Ovary (tissue), 9 donors: Measurements from ENCODE around the gene IGSF9B. TPM values are rescaled to one million over a fixed set of nuclear protein-coding genes. Genes with fewer than 3 reads are reported as not detected.

ENCODE experiments used
- DNase-seq, 5 donors: peaks; one replicate each; pipeline ENCODE4 v3.0.0-alpha.2; 2019 to 2020
- H3K27ac ChIP-seq, 2 donors: fragments of 200-600 bp; one replicate each; pipeline versions ENCODE4 v1.5.1 to v1.8.0; 2019 to 2022
- H3K27me3 ChIP-seq: fragments of 200-600 bp; one replicate; pipeline ENCODE4 v1.8.0; 2022
- H3K36me3 ChIP-seq: fragments of 200-600 bp; sonication (generic); one replicate; pipeline ENCODE4 v1.5.1; 2019
- H3K4me1 ChIP-seq: one replicate; pipeline ENCODE4 v1.8.1; 2013; ENCODE audit warnings: mild to moderate bottlenecking, moderate library complexity; ENCODE audit not compliant: insufficient read depth
- H3K4me3 ChIP-seq: fragments of 200-600 bp; sonication (generic); one replicate; pipeline ENCODE4 v1.5.1; 2017
- H3K9me3 ChIP-seq, 2 donors: fragments of 200-600 bp in 1 of 2; sonication (generic) in 1 of 2; one replicate each; pipeline versions ENCODE4 v1.5.1 to v1.8.1; 2013 to 2019; ENCODE audit warnings: mild to moderate bottlenecking in 1 of 2, moderate library complexity in 1 of 2
- CTCF ChIP-seq, 3 donors: fragments of 450-650 bp in 2 of 3; fragments of 200-600 bp in 1 of 3; IDR thresholded peaks; one replicate each; pipeline versions ENCODE4 v1.5.1 to v1.8.0; 2016 to 2022; ENCODE audit warnings: antibody characterized with exemption in 3 of 3, mild to moderate bottlenecking in 1 of 3
- EP300 ChIP-seq: sonication (generic); formaldehyde crosslinking; IDR thresholded peaks from one replicate; pipeline ENCODE4 v1.6.1; 2017; ENCODE audit warnings: antibody characterized with exemption
- POLR2A ChIP-seq: fragments of 450-650 bp; IDR thresholded peaks from one replicate; pipeline ENCODE4 v1.6.1; 2017; ENCODE audit warnings: antibody characterized with exemption, mild to moderate bottlenecking, moderate library complexity
- WGBS, 3 donors: extraction: QIAGEN DNeasy Blood & Tissue Kit in 1 of 3; methylation state at CpG; one replicate each; pipeline versions ENCODE4 v1.1.5 to v1.1.7; 2013 to 2017; 5-methylcytosine and 5-hydroxymethylcytosine counted together
- intact Hi-C, 4 donors: fragments of 100-400 bp; cut with DNase I; formaldehyde crosslinking; loops; one replicate each; pipeline versions ENCODE4 v1.11.0 to v1.15.1; 2022 to 2023
- polyA plus RNA-seq, 2 donors: library from polyadenylated mRNA; stranded (reverse); fragments of 200-250 nt in 1 of 2; fragments of 350-450 nt in 1 of 2; fragmentation: Illumina TruSeq in 1 of 2; extraction: RNeasy Lipid Tissue Mini Kit (QIAGEN cat#74804) in 1 of 2; gene quantifications; one replicate each; pipeline ENCODE4 v1.2.3, GENCODE V29; 2013 to 2014
- total RNA-seq, 7 donors: library from RNA; depleted of rRNA in 2 of 7; stranded (reverse); fragments of >200 nt in 2 of 7; fragmentation: NEBNext Ultra II Directional in 3 of 7; extraction: Animal tissue kit (Norgen Biotek cat#: 25700) in 3 of 7; gene quantifications; one replicate each; pipeline versions ENCODE4 v1.1.0 to v1.2.4, GENCODE V29; 2016 to 2023
- donor health status: DM: no; HTN: no; CAD: no; lungs with moderate emphysema.
- donor health status: DM: no; HTN: no; CAD: no.
- donor health status: Bipolar disorder and iron deficiency.
- donor health status: DM: yes; HTN: yes; CAD: no.
- donor health status: DM: no; HTN: no; CAD: no.
- donor health status: DM: yes; HTN: yes; CAD: no.

Gene IGSF9B
- total and polyA plus RNA-seq, 9 donors: 0.48 to 15.4 (median 4.7) TPM

DNA sequence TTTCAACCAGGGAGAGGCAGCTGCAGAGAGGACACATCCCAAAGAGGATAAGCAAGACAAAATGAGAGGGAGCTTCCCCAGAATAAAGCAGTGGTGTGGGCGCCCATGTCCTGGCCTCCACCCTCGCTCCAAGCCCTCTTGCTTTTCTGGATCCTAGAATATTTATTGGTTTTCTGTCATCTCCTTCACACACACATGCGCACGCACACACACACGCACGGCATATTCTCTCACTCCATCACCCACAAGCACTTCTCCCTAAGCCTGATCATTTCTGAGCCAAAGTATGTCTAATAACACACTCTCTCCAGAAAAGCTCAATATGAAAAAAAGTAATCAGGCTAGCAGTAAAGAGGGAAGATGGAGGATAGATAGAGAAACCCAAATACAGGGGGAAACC, 7.6 kb downstream of the IGSF9B start:
- DNase-seq: no peak
- H3K4me1 ChIP-seq: peaks cover 3% of the 10 kb centered on the region
- no peak for TF ChIP-seq EP300
- TF ChIP-seq CTCF (IDR thresholded peaks at IDR 0.05): no peak
- TF ChIP-seq POLR2A: no peak
- H3K27me3 ChIP-seq: no peaks in the 10 kb centered on the region
- H3K9me3 ChIP-seq: no peaks in the 10 kb centered on the region
- H3K4me3 ChIP-seq: no peak overlapping the region
- intact Hi-C loops: no loop called here
- H3K36me3 ChIP-seq: no peaks in the 10 kb centered on the region
- H3K27ac ChIP-seq: no peak overlapping the region
- WGBS, 3 donors: 91 to 92% (median 92%) methylated on average over 6 of the region's 6 CpGs

DNA sequence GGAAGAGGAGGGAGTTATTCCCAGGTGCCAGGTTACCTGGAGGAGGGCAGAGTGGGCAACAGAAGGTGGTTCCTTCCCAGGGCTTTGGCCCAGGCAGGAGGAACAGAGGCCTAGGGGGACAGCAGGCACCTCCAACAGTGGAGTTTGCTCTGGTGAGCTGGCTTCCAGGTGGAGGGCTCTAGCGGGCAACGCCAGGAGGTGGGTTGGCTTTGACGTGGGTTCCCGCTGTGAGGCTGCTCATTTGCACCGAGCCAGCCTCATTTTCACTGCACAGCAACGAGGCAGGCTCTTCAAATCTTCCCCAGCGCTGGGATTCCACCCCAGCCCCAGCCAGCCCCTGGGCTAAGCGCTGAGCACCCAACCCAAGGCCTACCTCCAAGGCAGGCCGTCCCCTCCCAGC, 8.1 kb downstream of the IGSF9B start:
- no peak for DNase-seq
- H3K4me3 ChIP-seq: no peak overlapping the region
- H3K4me1 ChIP-seq: peaks cover 3% of the 10 kb centered on the region
- no peaks in the 10 kb centered on the region for H3K9me3 ChIP-seq
- no peaks in the 10 kb centered on the region for H3K27me3 ChIP-seq
- H3K27ac ChIP-seq: no peak overlapping the region
- 65 to 72% (median 72%) methylated on average over 9 of the region's 9 CpGs for WGBS, 3 donors
- intact Hi-C loops: no loop called here
- no peaks in the 10 kb centered on the region for H3K36me3 ChIP-seq
- TF ChIP-seq CTCF (IDR thresholded peaks at IDR 0.05) (no peak), POLR2A (no peak), EP300 (no peak)

GRCh38 chr11:133947321-133947756, 9.4 kb downstream of the IGSF9B start:
- Histone ChIP-seq H3K27ac (no peak overlapping the region), H3K9me3 (no peaks in the 10 kb centered on the region), H3K36me3 (no peaks in the 10 kb centered on the region), H3K4me3 (no peak overlapping the region), H3K4me1 (peaks cover 3% of the 10 kb centered on the region), H3K27me3 (no peaks in the 10 kb centered on the region)
- 2 to 4% (median 4%) methylated on average over 11 of the region's 11 CpGs for WGBS, 3 donors
- peak in 1 of 5 donors; percentile 54 for DNase-seq
- TF ChIP-seq CTCF (IDR thresholded peaks at IDR 0.05) (no peak), EP300 (no peak), POLR2A (no peak)
- intact Hi-C loops: no loop called here

DNA sequence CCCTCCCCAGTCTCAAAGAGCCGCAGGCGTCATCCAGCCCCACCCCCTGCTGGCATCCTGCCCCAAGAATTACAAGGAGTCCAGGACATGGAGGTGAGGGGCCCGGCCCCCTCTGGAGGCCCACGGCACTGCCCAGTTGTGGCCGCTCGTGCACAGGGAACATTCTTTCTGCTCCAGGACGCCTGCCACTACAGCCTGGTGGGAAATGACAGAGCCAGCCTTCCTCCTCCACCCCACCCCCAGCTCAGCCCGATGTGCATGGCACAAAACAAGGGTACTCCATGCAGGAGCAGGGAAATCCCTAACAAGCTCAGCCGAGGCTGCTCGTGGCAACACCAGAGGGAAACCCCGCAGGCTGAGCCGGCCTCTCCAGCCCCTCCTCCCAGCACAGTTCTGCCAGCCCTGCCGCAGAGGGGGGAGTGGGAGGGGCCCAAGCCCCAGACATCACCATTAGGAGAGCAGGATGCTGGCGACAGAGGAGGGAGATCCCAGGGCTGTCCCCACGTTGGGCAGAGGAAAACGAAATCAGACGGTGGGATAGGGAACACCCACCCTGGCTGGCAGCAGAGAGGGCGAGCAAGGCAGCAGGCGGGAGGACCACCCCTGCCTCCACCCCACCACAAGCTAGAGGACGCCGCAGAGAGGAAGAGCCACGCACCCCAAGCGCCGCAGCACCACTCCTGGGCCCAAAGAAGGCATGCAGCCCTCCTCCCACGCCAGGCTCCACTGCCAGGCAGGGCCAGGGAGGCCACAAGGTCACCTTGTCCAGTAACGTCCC, 10.0 kb downstream of the IGSF9B start:
- no peaks in the 10 kb centered on the region for H3K9me3 ChIP-seq
- no peak for TF ChIP-seq CTCF (IDR thresholded peaks at IDR 0.05)
- no peak for TF ChIP-seq POLR2A
- TF ChIP-seq EP300: no peak
- 7 to 9% (median 7%) methylated on average over 26 of the region's 26 CpGs for WGBS, 3 donors
- intact Hi-C loops: no loop called here
- DNase-seq: peak in 1 of 5 donors; percentile 50
- no peak overlapping the region for H3K4me3 ChIP-seq
- no peaks in the 10 kb centered on the region for H3K36me3 ChIP-seq
- H3K27ac ChIP-seq: no peak overlapping the region
- no peaks in the 10 kb centered on the region for H3K27me3 ChIP-seq
- peaks cover 3% of the 10 kb centered on the region for H3K4me1 ChIP-seq
